Measurements from ENCODE around the gene TRAF2. TPM values are rescaled to one million over a fixed set of nuclear protein-coding genes. Genes with fewer than 3 reads are reported as not detected.

Gene TRAF2
- total RNA-seq, 2 donors from 2014 or later, result 5.2 to 30.7 TPM

- peak; percentile 62 for ATAC-seq
- H3K36me3 ChIP-seq (replicated peaks in 1 of 2; ENCODE audit: insufficient read depth in 1 of 2, low read depth in 2 of 2), result no peaks in the 10 kb centered on the region
- H3K27ac ChIP-seq, result peak overlapping the region; percentile 79 to 93 (median 87)
- intact Hi-C loops (cut with DNase I), result no loop called here
- H3K9me3 ChIP-seq, result no peaks in the 10 kb centered on the region
- TF ChIP-seq POLR2A (IDR thresholded peaks at IDR 0.05), result peak in 2 of 3 donors; percentile 71
- TF ChIP-seq, protein P1, sequence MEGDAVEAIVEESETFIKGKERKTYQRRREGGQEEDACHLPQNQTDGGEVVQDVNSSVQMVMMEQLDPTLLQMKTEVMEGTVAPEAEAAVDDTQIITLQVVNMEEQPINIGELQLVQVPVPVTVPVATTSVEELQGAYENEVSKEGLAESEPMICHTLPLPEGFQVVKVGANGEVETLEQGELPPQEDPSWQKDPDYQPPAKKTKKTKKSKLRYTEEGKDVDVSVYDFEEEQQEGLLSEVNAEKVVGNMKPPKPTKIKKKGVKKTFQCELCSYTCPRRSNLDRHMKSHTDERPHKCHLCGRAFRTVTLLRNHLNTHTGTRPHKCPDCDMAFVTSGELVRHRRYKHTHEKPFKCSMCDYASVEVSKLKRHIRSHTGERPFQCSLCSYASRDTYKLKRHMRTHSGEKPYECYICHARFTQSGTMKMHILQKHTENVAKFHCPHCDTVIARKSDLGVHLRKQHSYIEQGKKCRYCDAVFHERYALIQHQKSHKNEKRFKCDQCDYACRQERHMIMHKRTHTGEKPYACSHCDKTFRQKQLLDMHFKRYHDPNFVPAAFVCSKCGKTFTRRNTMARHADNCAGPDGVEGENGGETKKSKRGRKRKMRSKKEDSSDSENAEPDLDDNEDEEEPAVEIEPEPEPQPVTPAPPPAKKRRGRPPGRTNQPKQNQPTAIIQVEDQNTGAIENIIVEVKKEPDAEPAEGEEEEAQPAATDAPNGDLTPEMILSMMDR (IDR thresholded peaks at IDR 0.05), result no peak
- H3K4me3 ChIP-seq, result no peak overlapping the region
- H3K27me3 ChIP-seq, result no peaks in the 10 kb centered on the region
- H3K4me1 ChIP-seq, result peaks cover 54% of the 10 kb centered on the region
- 45 to 51% methylated on average over 9 to 20 of the region's 20 CpGs for WGBS, 2 donors
- DNase-seq, result peak; percentile 28 to 65 (median 42)
Observed at GRCh38 chr9:136901516-136902258, 15.4 kb downstream of the TRAF2 start.

GRCh38 chr9:136902259-136902821 is 16.0 kb downstream of the TRAF2 start:
- no peaks in the 10 kb centered on the region for H3K27me3 ChIP-seq
- TF ChIP-seq POLR2A (IDR thresholded peaks at IDR 0.05), result peak; percentile 22 to 74 (median 71)
- TF ChIP-seq, protein P1 (IDR thresholded peaks at IDR 0.05), result no peak
- 14 to 18% methylated on average over 8 to 15 of the region's 15 CpGs for WGBS, 2 donors
- no peak overlapping the region for H3K4me3 ChIP-seq
- DNase-seq (peak; percentile 82 to 93 (median 88)), ATAC-seq (peak; percentile 86)
- no peaks in the 10 kb centered on the region for H3K36me3 ChIP-seq (replicated peaks in 1 of 2; ENCODE audit: insufficient read depth in 1 of 2, low read depth in 2 of 2)
- peaks cover 52% of the 10 kb centered on the region for H3K4me1 ChIP-seq
- intact Hi-C loops (cut with DNase I), result no loop called here
- H3K27ac ChIP-seq, result peak overlapping the region; percentile 79 to 93 (median 87)
- H3K9me3 ChIP-seq, result no peaks in the 10 kb centered on the region

DNA sequence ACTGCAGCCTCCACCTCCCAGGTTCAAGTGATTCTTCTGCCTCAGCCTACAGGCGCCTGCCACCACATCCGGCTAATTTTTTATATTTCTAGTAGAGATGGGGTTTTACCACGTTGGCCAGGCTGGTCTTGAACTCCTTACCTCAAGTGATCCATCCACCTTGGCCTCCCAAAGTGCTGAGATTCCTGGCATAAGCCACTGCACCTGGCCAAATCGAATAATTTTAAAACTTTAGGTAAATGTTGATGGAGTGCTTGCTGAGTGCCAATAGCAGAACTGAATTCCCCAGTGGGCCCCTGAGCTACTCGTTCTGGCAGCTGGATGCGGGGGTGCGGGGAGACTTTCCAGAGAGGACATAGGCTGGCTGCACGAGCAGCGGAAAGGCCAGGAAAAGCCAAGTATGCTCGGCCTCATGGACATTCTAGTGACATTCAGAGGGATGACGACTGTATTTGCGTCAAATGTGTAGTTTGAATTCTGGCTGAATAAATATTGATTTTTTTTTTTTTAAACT is 16.8 kb downstream of the TRAF2 start:
- 32 to 40% methylated on average over 12 of the region's 12 CpGs for WGBS, 2 donors
- peak; percentile 8 for ATAC-seq
- no peaks in the 10 kb centered on the region for H3K9me3 ChIP-seq
- peak overlapping the region; percentile 59 to 93 (median 87) for H3K27ac ChIP-seq
- no peak overlapping the region for H3K4me3 ChIP-seq
- H3K27me3 ChIP-seq, result no peaks in the 10 kb centered on the region
- TF ChIP-seq, protein P1 (IDR thresholded peaks at IDR 0.05), result no peak
- TF ChIP-seq POLR2A (IDR thresholded peaks at IDR 0.05), result no peak
- H3K4me1 ChIP-seq, result peaks cover 45% of the 10 kb centered on the region
- peaks cover 0 to 3% of the 10 kb centered on the region in 2 donors for H3K36me3 ChIP-seq (replicated peaks in 1 of 2; ENCODE audit: insufficient read depth in 1 of 2, low read depth in 2 of 2)
- intact Hi-C loops (cut with DNase I), result no loop called here
- DNase-seq, result peak; percentile 41 to 78 (median 54)

- H3K27ac ChIP-seq, result no peak overlapping the region
- H3K9me3 ChIP-seq, result no peaks in the 10 kb centered on the region
- no peak overlapping the region for H3K4me3 ChIP-seq
- H3K4me1 ChIP-seq, result peaks cover 26% of the 10 kb centered on the region
- DNase-seq (no peak), ATAC-seq (no peak)
- intact Hi-C loops (cut with DNase I), result no loop called here
- peaks cover 0 to 10% of the 10 kb centered on the region in 2 donors for H3K36me3 ChIP-seq (replicated peaks in 1 of 2; ENCODE audit: insufficient read depth in 1 of 2, low read depth in 2 of 2)
- no peaks in the 10 kb centered on the region for H3K27me3 ChIP-seq
- WGBS, 2 donors, result 72 to 75% methylated on average over 4 of the region's 4 CpGs
- TF ChIP-seq, protein P1 (IDR thresholded peaks at IDR 0.05), result no peak
- no peak for TF ChIP-seq POLR2A (IDR thresholded peaks at IDR 0.05)
Observed at GRCh38 chr9:136906266-136906665, 19.9 kb downstream of the TRAF2 start.
